HepG2 (cell line): ENCODE data around the gene NFKBIA. TPM values are rescaled to one million over a fixed set of nuclear protein-coding genes. Genes with fewer than 3 reads are reported as not detected.

Source experiments
- CC2D1A ChIP-seq: sonication (generic); formaldehyde crosslinking; IDR thresholded peaks from 2 replicates; pipeline ENCODE4 v1.8.1; 2023; ENCODE audit warnings: mild to moderate bottlenecking, missing genetic modification reagents
- CEBPB ChIP-seq: IDR thresholded peaks from 2 replicates; pipeline ENCODE4 v1.6.1; 2011; ENCODE audit warnings: low read depth, low read length, improper control_type of control experiment, borderline replicate concordance
- HDAC1 ChIP-seq: sonication (generic); formaldehyde crosslinking; IDR thresholded peaks from 2 replicates; pipeline ENCODE4 v1.5.1; 2020; ENCODE audit warnings: mild to moderate bottlenecking, missing genetic modification reagents
- HINFP ChIP-seq: sonication (generic); formaldehyde crosslinking; IDR thresholded peaks from 2 replicates; pipeline ENCODE4 v1.4.0; 2020; ENCODE audit warnings: low read depth, mild to moderate bottlenecking, missing genetic modification reagents
- HMGA1 ChIP-seq: sonication (generic); formaldehyde crosslinking; conservative IDR thresholded peaks from 2 replicates; pipeline ENCODE4 v1.4.0; 2020; ENCODE audit warnings: missing genetic modification reagents
- NR2F2 ChIP-seq: IDR thresholded peaks from 2 replicates; pipeline ENCODE4 v1.6.1; 2012; ENCODE audit warnings: low read depth, inconsistent platforms, borderline replicate concordance
- POLR2A ChIP-seq, 2 experiments: IDR thresholded peaks; 2 replicates each; pipeline ENCODE4 v1.6.1; 2011; ENCODE audit warnings: low read depth in 2 of 2, low read length in 2 of 2, mild to moderate bottlenecking in 1 of 2, moderate library complexity in 1 of 2; ENCODE audit not compliant: insufficient read depth in 1 of 2
- PREB ChIP-seq: sonication (generic); formaldehyde crosslinking; IDR thresholded peaks from 2 replicates; pipeline ENCODE4 v1.4.0; 2020; ENCODE audit warnings: missing genetic modification reagents
- SAFB2 ChIP-seq: sonication (generic); formaldehyde crosslinking; IDR thresholded peaks from 2 replicates; pipeline ENCODE4 v1.5.1; 2020; ENCODE audit warnings: missing genetic modification reagents, low read depth, mild to moderate bottlenecking, borderline replicate concordance
- SP4 ChIP-seq: sonication (generic); formaldehyde crosslinking; IDR thresholded peaks from 2 replicates; pipeline ENCODE4 v1.8.1; 2023; ENCODE audit warnings: mild to moderate bottlenecking, missing genetic modification reagents
- STAG1 ChIP-seq: sonication (generic); formaldehyde crosslinking; IDR thresholded peaks from 2 replicates; pipeline ENCODE4 v1.4.0; 2020; ENCODE audit warnings: missing genetic modification reagents
- TFDP2 ChIP-seq: sonication (generic); formaldehyde crosslinking; IDR thresholded peaks from 2 replicates; pipeline ENCODE4 v1.4.0; 2020; ENCODE audit warnings: missing genetic modification reagents
- ZBTB14 ChIP-seq: sonication (generic); formaldehyde crosslinking; IDR thresholded peaks from 2 replicates; pipeline ENCODE4 v1.4.0; 2020; ENCODE audit warnings: missing genetic modification reagents
- ZHX2 ChIP-seq, 2 experiments: sonication (generic) in 1 of 2; formaldehyde crosslinking in 1 of 2; IDR thresholded peaks; 2 replicates each; pipeline versions ENCODE4 v1.6.1 to v1.9.0; 2014 to 2022; ENCODE audit warnings: antibody characterized with exemption in 1 of 2, borderline replicate concordance in 1 of 2, inconsistent platforms in 1 of 2, low read depth in 1 of 2, missing genetic modification reagents in 1 of 2
- ZKSCAN1 ChIP-seq: fragments of 150-350 bp; IDR thresholded peaks from 2 replicates; pipeline ENCODE4 v1.6.1; 2014; ENCODE audit warnings: low read length
- ZNF567 ChIP-seq: sonication (generic); formaldehyde crosslinking; IDR thresholded peaks from 2 replicates; pipeline ENCODE4 v1.8.1; 2023; ENCODE audit warnings: mild to moderate bottlenecking, missing genetic modification reagents, borderline replicate concordance
- ZNF773 ChIP-seq: sonication (generic); formaldehyde crosslinking; IDR thresholded peaks from 2 replicates; pipeline ENCODE4 v1.4.0; 2020; ENCODE audit warnings: missing genetic modification reagents, borderline replicate concordance
- ZNF792 ChIP-seq: IDR thresholded peaks from 2 replicates; pipeline ENCODE4 v1.6.1; 2016
- polyA plus RNA-seq, 8 experiments: library from polyadenylated mRNA; depleted of rRNA in 3 of 8; stranded (reverse) in 7 of 8; unstranded in 1 of 8; fragments of >200 nt; fragmentation: Illumina TruSeq in 4 of 8; extraction: Trizol in 4 of 8; gene quantifications; 2 replicates each; pipeline versions ENCODE4 v1.2.1 to v1.2.3, GENCODE V29; 2011 to 2016; ENCODE audit warnings: low read depth in 4 of 8, missing spikeins in 1 of 8, mixed read lengths in 1 of 8; ENCODE audit not compliant: insufficient read depth in 1 of 8
- total RNA-seq, 5 experiments: library from RNA; depleted of rRNA; stranded (reverse); fragments of >200 nt; fragmentation: Illumina TruSeq; extraction: Trizol; gene quantifications; 2 replicates each; pipeline ENCODE4 v1.2.3, GENCODE V29; 2016; ENCODE audit warnings: low read depth in 1 of 5

NFKBIA gene
- total and polyA plus RNA-seq, 2 of the 13 experiments (the other 11 are each of a cell fraction or from before 2014, with no cell fraction given): 197 to 319 TPM

- TF ChIP-seq ZHX2 (IDR thresholded peaks at IDR 0.05; ENCODE audit: low read depth) (no peak), ZHX2 (CRISPR knock-in tag; IDR thresholded peaks at IDR 0.05; ENCODE audit: borderline replicate concordance) (no peak), POLR2A (IDR thresholded peaks at IDR 0.05; ENCODE audit: insufficient read depth in 1 of 2, low read depth in 2 of 2, low read length in 2 of 2) (no peak), STAG1 (CRISPR knock-in tag) (peak; percentile 98), TFDP2 (CRISPR knock-in tag) (no peak), NR2F2 (no peak), PREB (CRISPR knock-in tag) (no peak), ZBTB14 (CRISPR knock-in tag) (no peak), SP4 (CRISPR knock-in tag) (no peak), CEBPB (no peak), HMGA1 (CRISPR knock-in tag) (no peak), CC2D1A (CRISPR knock-in tag) (no peak; the same call in 1 of the 2 replicates), ZKSCAN1 (no peak), ZNF792 (0 out of 2 replicates have a peak, but pooled peaks have one; percentile 20), HINFP (CRISPR knock-in tag) (no peak), SAFB2 (CRISPR knock-in tag) (no peak), ZNF567 (CRISPR knock-in tag) (0 out of 2 replicates have a peak, but pooled peaks have one; percentile 28), ZNF773 (CRISPR knock-in tag) (no peak), HDAC1 (CRISPR knock-in tag) (peak; percentile 50; the same call in 1 of the 2 replicates)
Measured at GRCh38 chr14:35406506-35407305, 2.2 kb upstream of the NFKBIA start (continued).
